GM18870 (cell line): ENCODE results near the gene EPC1.
"Not testable (repeated sequence)": the region's sequence is repeated elsewhere in the genome, so short reads cannot be mapped to it uniquely, and the experiment has no call there.

Experiments used
- ATAC-seq: cut with Tn5 transposase; IDR thresholded peaks from one replicate; pipeline ENCODE4 v1.9.1; 2021; ENCODE audit warnings: moderate library complexity; ENCODE audit not compliant: unreplicated experiment

Gene EPC1

GRCh38 chr10:32372000-32372875 is 25.3 kb upstream of the EPC1 start:
- no peak for ATAC-seq

GRCh38 chr10:32371101-32371500 is 24.1 kb upstream of the EPC1 start:
- ATAC-seq = no peak

DNA sequence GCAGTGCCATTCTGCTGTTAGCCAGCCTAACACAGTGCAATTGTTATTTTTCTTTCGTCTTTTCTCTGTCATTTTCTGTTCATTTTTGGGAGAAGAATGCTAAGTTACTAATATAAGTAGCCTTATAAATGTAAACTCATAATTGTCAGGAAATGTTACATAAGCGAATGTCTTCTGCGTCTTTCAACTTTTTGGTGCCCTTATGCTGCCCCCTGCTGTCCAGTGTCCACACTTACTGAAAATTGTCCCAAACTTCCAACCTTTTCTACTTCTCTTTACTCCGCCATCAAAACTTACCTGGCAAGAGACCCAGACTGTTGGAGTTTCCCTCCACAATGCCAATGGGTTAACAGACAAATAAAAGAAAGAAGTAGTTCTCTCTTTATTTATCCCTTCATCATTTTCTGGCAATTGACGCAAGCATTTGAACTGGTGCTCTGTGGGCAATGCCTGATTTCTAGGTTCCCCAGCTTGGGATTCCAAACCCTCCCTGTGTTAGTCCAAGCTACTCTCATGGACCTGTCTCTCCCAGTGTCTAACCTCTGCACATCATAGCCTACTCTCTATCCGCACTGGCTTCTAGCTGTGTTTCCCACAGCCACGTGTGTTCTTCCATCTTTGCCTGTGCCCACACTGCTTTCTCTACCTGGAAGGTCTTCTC is 21.0 kb upstream of the EPC1 start:
- ATAC-seq = no peak

DNA sequence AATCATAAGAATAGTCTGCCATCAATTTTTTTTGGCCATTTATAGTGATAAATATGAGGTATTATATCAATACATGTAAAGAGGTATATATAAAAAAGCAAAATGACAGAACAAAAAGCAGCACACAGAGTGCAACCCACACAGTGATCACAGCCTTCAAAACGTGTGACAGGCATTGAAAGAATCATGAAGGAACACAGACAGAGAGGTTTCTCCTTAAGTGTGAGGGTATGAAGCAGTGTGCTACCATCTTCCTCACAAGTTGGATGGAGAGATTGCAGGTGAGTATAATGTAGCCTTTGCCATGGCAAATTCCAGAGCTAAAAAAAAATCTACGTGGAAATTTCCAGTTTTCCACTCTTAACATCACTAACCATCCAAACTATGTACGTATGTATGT is 19.6 kb upstream of the EPC1 start:
- no peak for ATAC-seq

DNA sequence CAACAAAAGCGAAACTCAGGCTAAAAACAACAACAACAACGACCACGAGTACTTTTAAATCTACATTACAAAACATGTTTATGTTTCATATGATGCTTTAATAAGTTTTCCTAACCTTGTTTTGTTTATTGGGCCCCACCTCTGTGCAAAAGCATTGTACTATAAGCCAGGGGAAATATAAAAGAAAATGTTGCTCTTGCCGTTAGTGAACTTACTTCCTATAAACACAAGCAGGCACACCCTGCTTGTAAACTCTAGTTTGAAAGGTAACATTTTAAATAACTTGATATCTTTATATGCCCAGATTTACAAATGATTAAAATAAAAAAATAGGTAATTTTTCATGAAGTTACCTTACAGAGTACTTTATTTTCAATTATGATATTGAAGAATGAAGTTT is 19.2 kb upstream of the EPC1 start:
- ATAC-seq = no peak

- ATAC-seq = not testable (repeated sequence)
Observed at GRCh38 chr10:32365404-32365803, 18.4 kb upstream of the EPC1 start.

GRCh38 chr10:32362571-32362970 is 15.6 kb upstream of the EPC1 start:
- ATAC-seq = no peak

DNA sequence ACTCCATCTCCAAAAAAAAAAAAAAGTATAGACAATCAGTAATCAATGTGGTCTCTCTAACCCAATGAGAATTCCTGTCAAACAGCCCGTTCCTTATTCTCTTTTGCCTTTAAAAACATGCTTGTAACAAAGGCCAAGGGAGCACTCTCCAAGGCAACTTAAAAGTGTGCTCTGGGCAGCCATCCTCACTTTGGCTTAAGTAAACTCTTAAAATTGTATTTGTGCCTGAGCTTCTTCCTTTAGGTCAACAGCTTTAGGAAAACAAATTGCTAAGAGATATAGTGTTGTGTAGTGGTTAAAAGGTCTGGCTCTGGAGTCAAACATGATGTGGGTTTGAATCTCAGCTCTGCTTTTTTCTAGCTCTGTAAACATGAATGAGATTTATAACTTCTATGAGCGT is 13.9 kb upstream of the EPC1 start:
- ATAC-seq = no peak

- no peak for ATAC-seq
Observed at GRCh38 chr10:32360241-32360640, 13.3 kb upstream of the EPC1 start.

GRCh38 chr10:32357056-32357735 is 10.2 kb upstream of the EPC1 start:
- no peak for ATAC-seq

DNA sequence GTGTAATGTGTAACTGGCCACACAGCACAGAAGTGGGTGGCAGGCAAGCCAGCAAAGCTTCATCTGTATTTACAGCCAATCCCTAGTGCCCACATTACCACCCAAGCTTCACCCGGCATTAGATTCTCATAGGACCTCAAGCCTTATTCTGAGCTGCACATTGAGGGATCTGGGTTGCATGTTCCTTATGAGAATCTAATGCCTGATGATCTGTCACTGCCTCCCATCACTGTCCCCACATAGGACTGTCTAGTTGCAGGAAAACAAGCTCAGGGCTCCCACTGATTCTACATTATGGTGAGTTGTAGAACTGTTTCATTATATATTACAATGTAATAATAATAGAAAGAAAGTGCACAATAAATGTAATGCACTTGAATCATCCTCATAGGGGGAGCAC is 7.7 kb upstream of the EPC1 start:
- not testable (repeated sequence) for ATAC-seq

DNA sequence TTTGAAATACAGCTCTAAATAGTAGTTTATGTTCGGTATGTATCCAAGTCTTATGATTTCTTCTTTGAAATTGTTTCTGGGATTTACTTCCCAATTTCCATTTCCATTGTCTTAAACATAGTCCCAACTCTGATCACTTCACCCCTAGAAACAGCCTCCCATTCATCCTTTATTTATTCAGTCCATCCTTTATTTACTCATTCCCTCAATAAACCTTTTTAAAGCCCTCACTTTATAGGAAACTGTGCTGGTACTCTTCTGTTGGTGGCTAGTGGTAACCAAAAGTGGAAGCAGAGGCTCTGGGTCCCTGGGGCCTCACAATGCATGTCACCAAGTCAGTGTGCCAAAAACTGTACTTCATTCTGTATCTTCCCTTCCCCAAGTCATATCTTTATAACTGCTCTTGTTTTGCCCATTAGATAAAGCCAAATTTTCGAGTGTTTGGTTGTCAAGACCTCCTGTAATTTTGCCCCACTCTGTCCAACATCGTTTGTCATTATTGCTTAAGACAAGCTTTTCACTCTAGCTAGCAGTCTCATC is 3.9 kb upstream of the EPC1 start:
- ATAC-seq = no peak

GRCh38 chr10:32349968-32350738 is 3.2 kb upstream of the EPC1 start:
- no peak for ATAC-seq

DNA sequence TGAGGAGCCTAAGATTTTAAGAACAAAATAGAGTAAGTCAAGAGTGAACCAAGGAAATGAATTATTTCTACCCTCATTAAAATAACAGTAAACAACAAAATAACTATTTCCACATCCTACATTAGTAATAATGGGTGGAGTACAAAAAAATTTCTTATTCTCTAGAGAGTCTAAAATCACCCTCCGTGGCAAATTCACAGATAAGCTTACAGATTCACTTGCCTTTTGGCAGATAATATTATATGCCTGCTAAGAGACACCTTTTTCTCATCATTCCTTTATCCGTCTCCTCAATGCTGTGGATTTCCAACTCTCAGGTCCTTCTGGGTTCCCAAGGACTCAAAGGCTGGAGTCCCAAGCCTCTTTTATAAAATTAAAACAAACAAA is 2.2 kb upstream of the EPC1 start:
- ATAC-seq = no peak

- no peak for ATAC-seq
Observed at GRCh38 chr10:32348297-32349198, 1.6 kb upstream of the EPC1 start.

DNA sequence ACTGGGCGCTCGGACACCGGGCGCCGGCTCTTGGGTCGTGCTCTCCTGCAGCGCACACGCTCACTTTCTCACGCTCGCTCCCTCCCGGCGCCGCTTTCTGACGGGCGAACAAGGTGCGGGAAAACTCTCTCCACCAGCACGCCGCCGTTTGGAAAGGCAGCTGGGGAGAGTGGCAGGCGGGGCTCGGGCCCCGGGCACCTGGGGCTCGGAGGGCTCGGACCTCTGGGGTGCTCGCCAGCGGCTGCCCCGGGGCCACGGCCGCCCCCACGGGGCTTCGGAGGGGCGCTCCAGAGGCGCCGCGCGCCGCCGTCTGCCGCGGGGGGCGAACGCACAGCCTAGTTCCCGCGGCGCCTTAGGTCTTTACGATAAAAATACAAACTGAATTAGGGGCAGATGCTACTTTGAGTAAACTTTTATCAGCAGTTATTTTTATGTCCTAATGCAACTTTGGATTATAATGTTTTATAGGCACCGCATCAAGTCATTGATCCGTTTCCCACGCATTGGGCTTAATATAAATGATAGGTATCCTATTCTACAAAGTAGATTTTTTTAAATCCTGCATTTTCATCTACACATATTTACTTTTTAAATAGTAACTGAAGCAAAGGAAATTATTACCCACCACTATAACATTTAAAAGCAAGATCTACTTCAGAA is 535 bp upstream of the EPC1 start:
- ATAC-seq = peak; percentile 1

DNA sequence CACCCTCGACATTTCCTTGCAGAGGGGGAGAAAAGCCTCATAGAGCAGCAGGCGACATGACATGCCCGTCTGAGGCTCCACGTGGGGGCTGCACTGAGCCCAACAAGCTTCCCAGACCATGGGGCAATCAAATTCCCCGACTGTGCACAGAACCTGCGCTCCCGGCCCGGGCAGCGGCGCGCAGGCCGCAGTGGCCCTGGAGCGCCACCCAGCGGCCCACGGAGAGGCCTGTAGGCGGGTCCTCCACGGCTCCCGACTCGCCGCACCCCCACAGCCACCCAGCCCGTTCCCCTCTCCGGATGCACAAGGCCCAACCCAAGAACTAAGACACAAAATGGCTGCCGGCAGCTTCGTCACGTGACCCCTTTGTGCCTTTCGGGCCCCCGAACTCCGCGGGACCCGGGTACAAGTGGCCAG is 816 bp downstream of the EPC1 start:
- peak; percentile 65 for ATAC-seq

GRCh38 chr10:32341596-32341995 is 5.4 kb downstream of the EPC1 start:
- no peak for ATAC-seq

GRCh38 chr10:32340596-32341180 is 6.3 kb downstream of the EPC1 start:
- no peak for ATAC-seq
